Glomerular visceral epithelial cell (primary cell): Measurements from ENCODE around the gene FBN1.

Experiments used
- DNase-seq: peaks from one replicate; pipeline ENCODE4 v3.0.0-alpha.2; 2016; ENCODE audit errors: extremely low spot score

The FBN1 gene

DNA sequence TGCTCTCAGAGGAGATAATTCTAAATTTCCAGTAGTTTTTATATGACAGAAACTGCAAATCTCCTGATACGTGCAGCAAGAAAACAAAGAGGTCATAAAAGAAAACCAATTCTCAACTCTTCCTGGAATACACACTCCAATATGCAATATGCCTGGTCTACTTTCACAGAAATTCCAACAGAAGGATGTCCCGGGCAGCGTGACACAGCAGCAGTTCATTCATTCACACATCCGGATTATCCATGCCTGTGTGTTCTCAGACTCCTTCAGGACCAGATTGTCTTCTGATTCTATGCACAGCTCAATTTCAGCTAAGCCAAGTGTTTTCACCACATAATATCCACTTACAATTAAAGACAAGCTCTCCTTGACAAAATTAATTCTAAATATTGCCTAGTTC lies 64.3 kb downstream of the FBN1 start:
- no peak for DNase-seq

DNA sequence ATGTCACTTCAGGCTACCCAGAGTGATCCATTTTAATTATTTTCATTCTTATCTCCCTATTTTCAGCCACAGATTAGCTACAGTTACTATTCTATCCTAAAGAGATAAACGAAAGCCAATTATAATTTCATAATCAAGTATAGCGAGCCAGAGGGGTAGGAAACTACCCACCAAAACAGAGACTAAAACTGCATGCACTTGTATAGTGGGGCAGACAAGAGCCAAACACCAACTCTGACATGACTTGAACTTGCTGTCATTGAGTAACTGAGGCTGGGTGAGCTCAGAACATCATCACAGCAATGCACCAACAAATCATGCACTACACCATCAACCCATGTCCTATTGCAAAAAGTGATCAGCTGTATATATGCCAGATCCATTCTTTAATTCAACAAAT lies 64.8 kb downstream of the FBN1 start:
- no peak for DNase-seq

DNA sequence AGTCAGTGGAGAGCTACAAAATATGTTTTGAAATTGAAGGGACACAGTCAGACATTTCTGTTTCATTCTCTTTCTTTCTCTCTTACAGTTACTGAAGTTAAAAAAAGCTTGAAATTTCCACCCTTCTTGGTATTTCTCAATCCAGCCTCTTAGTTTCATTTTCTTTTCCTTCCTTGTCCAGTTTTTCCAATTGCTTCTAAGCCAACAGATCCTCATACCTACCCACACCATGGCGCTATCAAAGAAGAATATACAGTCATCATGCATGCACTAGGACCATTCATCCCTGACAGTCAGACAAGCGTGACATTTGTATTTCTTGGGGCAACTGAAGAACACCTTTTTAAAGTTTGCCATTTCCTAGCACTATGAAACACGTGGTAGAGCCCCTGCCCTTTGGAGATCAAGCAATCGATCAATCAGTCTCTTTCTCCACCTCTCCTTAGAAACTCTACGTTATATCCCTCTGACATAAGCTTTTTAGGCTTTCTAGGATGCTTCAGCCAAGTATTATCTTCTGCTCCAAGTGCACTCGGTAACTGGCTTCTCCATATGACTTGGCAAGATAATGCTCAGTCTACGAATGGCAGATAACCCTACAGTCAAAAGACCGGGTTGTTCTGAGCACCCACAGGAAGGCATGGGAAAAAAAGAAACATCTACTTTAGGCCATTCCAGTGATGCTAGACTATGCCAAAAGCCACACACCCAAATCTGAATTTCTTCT lies 65.4 kb downstream of the FBN1 start:
- DNase-seq, result peak; percentile 65

DNA sequence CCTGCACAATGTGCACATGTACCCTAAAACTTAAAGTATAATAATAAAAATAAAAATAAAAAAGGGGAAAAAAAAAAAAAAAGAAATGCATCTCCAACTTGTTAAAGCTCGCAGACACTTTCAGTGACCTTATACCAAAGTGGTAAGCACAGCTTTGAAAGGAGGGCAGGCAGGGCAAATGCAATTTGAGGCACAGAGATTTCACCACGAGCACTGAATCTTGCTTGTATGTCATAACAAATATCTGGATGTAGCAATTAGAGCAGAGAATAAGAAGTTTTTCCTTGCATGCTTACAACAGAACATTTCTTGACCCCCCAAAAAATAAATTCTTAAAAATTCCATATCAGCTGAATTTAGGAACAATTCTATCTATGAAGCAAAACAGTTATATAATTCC lies 66.5 kb downstream of the FBN1 start:
- no peak for DNase-seq

DNA sequence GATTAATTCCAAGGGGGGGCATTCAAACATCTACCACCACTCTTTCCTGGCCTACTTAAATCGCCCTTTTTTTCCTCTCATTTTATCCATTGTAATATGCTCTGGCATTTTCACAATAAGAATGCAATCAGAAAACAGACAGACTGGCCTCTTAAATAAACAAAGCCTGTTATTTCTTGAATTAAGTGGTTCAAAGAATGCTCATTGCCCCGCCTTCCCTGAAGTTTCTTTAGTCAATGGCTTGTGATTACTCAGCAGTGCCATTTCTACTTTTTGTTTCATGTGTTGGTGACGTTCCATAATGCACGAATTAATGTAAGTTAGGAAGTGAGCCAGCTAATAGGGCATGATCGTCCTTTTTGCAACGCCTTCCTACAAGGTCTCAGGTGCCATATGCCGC lies 68.0 kb downstream of the FBN1 start:
- no peak for DNase-seq

DNA sequence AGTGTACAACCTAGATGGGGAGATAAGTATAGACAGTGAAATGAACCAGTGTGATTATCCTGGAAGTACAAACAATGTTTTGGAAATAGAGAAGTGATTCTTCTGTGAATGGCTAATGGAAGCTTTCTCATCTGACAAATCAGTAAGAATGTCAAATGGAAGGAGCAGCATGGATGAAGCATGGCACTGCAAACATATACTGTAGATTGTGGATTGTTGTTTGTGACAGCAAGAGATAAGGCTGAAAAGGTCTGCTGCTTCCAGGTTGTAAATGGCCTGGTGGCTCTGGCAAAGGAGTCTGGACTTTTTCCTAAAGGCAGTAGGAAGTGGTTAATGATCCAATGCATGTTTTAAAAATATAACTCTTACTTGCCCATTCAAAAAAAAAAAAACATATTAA lies 71.3 kb downstream of the FBN1 start:
- DNase-seq, result no peak

DNA sequence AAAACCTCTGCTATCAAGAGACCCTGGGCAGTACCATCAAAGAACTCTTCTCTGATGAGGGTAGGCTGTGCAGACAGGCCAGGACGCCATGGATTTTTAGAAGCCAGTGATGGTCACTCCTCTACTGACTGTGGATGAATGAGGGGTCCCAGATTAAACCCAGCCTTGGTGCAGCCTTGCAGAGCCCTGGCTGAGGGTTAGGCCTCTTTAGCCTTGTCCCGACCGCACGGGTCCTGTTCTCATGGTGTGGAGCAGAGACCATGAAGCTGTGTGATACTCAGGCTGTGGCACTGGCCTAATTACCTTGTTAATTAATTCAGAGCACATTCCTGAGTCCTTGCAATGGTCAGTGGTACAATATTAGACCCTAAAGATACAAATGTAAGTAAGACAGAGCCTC lies 71.7 kb downstream of the FBN1 start:
- DNase-seq, result no peak

DNA sequence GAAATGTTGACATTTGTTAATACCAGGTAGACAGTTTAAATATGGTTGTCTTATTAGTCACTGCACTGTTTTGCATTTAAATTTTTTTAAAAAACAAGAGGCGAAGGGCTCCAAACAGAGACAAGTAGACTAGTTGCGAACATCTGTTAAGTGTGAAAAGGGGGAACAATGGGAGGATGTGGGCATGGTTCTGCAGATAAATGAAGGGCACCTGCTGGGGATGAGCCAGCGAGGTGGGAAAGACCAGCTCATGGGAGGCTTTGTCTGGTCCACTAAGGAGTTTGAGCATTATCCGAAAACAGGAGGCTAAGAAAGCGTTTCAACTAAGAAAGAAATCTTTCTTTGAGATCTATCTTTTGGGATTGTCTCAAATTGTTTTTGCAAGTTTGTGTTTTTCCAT lies 72.7 kb downstream of the FBN1 start:
- DNase-seq, result no peak

DNA sequence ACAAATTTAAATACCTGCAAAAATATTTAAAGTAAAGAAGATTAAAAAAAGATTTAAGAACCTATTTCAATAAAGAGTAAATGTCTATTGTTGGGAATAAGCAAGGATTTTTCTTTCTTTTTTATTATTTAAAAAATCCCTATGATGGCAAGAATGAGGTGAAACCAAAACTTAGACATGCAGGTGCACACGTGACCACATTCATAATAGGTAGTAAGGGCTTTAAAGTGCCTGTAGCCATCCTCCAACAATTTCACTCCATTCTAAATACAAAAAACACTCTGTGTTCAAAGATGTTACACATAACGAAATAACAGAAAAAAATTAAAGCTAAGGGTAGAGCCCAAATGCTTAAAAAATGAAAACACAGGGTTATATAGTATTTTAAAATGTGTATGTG lies 74.0 kb downstream of the FBN1 start:
- DNase-seq, result no peak

DNA sequence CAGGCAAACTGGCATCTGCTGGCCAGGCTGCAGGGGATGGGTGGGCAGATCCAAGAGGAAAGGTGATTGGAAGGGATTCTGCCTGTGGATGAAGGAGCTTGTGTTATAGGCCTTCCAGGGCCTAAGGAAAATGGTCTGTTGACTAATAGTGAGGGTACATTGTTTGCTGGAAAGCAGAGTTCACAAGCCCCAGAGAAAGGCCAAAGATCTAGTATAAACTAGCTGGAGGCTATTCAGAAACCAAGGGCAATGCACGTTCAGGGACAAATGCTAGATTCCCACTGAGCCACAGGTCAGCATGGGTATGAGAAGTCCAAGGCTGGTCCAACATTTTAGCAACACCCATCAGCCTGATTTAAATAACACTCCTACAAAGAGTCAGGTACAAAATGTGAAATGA lies 74.7 kb downstream of the FBN1 start:
- no peak for DNase-seq

DNA sequence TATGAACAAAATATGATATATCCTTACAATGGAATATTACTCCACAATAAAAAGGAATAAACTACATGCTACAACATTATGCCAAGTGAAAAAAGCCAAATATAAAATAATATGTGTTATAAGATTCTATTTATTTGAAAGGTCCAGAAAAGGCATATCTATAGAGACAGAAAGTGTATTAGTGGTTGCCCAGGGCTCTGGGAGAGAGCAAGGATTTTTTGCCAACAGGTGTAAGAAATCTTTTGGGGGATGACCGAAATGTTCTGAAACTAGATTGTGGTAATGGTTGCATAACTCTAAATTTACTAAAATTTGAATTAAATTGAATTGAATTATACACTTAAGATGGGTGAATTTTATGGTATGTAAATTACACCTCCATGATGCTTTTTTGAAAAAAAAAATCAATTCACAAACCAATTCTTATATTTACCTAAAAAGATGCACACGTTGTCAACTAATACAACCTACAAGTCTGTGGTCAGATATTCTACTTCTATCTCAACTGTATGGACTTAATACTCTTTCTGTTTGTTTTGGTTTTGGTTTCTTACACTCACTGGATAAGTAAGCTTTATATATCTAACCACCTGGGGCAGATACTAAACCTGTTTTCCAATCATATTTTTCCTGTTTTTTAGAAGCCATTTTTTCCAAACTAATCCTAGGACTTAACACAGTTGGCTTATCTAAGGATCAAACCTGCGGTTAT lies 75.8 kb downstream of the FBN1 start:
- no peak for DNase-seq

DNA sequence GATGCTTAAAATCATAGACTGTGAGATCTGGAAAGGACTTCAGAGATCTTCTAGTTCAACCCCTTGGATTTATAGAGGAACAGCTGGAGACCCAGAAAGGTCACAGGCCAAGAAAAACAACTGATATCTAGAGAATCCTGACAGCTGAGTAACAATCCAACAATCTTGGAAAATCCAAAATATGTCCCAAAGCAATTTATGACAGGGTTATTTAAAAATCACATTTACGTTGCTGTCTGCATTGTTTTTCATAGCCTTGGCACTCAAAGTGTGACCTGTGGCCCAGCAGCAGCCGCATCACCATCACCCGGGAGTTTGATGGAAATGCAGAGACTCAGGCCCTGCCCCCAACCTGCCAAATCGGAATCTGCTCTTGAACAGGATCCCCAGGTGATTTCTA lies 78.8 kb downstream of the FBN1 start:
- DNase-seq, result no peak

DNA sequence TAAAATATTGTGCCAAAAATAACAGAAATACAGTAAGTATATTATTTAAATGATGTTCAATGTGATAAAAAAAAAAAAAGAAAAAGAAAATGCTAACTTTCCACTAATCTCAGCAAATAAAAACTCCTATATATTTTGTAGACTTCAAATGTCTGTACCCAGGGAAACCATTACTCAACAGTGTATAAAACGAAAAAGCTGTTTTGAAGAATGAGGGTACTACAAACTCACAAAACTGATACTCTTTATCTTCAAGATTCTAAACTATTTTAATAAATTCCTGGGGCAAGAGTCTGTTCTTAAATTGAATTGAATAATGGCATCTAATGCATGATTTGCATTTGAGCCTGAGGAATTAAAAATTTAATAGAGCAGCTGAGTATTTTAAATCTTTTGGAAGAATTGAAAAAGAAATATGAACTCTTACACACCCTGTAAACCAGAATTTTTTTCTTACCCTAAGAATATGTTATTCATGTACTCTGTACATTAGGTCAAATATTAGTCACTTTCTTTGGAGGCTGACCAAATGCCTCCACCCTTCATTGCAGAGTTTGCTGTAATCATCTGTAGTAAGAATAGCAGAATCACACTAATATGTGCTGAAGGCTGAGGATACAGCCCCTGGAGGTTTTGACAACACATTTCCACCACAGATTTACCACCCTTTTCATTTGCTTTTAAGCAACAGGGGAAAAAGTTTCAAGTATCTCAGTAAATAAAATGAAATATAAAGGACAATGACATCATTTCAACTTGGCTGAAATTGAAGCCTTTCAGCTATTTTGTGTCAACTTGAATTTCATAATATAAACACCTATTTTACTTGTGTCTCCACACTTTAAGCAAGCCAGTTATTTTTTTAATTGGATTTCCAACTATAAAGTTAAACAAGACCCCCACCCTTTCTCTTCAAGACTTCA lies 79.7 kb downstream of the FBN1 start:
- DNase-seq, result peak; percentile 63

DNA sequence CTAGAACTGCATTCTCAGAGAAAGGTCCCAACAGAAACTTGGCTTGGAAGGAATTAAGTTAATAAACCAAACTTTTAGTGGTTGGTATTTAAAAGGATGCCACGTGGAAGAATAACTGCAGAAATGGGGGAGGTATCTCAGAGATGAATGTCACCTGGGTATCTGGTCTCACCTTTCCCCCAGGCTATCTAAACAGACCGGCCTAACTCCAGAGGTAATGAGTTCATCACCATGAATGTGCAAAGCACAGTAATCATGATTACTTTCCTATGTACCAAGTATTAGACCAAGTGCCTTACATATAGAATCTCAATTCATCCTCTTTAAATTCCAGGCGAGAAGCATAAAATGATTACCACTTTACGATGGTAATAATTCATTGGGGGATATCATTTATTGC lies 80.8 kb downstream of the FBN1 start:
- no peak for DNase-seq

DNA sequence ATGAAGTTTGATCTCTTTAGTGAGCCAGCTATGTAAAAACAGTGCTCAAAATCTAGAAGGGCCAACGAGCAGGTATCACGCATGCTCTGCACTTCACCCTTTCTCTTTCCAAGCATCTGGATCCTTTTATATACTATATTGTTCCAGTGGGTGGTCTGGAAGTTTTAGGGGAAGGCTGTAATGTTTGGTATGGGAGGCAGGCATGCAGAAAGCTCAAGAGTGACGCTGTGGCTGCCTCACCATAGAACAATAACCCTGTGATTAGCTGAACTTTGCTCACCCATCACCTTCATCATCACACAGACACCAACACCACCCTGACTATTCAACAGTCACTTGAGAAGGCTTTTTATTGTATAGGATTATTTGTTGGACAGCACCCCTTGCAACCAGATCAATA lies 81.6 kb downstream of the FBN1 start:
- DNase-seq, result peak; percentile 41

DNA sequence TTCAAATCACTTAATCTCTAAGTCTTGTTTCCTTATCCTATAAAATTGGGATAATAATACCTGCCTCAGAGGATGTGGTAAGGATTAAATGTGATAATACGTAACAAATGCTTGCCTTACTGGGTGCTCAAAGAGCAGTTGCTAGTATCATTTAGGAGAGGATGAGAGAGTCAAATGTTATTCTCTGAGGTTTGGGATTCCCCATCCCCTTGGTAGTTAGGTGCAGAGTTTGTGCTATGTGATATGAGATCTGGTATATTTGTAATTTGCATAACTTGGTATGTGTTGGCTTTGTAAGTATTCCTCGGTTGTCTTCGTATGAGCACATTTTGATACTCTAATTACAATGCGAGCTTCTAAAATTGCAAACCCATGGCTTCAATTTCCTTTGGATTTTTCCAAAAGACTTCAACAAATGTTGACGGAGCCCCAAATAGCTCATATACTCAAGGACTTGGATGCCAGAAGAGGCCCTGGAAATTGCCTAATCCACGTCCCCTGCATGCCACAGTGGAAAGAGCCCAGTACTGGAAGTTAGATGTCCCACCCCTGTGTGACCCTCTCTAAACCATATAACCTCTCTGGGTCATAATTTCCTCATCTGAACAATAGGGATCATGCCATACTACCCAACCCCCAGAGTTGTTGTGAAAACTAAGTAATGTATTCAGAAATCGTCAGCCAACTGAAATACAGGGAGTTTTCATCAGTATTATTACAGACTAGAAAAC lies 85.0 kb downstream of the FBN1 start:
- no peak for DNase-seq

DNA sequence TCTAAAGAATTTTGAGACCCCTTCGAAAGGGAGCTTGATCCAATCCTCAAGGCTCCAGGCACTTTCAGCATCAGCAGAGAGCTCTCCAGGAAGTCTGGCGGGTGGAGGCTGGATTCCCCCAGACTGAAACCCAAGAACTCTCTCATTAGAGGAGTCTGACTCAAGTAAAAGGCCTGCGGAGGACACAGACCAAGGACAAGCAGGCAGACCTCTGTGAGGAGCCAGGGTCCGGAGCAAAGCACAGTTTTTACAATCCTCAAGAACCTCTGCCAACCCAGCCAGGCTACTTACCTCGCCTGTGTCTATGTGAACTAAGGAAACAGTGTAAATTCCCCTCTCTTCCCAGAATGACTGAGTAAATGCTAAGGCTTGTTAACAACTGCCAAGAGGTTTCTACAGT lies 86.2 kb downstream of the FBN1 start:
- DNase-seq, result peak; percentile 57

DNA sequence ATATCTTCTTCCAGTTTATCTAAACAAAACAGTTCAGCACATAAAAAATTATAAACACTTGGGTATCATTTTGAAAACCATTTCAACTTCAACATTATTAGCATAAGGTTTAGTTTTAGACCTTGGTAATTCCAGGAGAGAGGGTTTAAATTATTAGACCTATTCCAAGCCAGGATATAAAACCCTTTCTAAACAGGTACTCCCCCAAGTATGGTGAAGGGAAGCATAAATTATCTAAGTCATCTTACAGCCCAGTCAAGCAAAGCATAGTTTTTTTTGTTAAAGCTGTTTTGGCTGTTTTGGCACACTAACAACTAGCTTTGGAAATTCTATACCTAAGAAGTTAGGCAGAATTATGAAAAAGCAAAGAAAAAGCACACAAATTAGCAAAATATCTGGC lies 87.3 kb downstream of the FBN1 start:
- no peak for DNase-seq

DNA sequence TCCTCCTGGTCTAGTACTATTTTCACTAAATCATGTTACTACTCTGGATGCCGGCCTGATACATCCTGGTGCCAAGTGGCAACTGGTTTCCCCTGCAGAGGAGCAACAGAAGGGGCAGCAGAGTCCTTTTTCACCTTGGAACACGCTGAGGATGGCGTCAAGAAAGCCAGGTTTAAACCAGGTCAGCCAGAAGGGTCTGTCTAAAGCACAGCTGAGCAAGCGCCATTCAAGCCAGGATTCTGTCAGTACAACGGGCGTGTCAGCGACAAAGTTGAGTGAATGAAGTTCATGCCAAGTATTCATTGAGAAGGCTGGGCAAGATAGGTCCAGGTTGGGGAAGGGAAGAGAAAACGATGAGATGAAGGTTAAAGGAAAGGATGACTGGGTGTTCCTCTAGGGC lies 88.2 kb downstream of the FBN1 start:
- no peak for DNase-seq

DNA sequence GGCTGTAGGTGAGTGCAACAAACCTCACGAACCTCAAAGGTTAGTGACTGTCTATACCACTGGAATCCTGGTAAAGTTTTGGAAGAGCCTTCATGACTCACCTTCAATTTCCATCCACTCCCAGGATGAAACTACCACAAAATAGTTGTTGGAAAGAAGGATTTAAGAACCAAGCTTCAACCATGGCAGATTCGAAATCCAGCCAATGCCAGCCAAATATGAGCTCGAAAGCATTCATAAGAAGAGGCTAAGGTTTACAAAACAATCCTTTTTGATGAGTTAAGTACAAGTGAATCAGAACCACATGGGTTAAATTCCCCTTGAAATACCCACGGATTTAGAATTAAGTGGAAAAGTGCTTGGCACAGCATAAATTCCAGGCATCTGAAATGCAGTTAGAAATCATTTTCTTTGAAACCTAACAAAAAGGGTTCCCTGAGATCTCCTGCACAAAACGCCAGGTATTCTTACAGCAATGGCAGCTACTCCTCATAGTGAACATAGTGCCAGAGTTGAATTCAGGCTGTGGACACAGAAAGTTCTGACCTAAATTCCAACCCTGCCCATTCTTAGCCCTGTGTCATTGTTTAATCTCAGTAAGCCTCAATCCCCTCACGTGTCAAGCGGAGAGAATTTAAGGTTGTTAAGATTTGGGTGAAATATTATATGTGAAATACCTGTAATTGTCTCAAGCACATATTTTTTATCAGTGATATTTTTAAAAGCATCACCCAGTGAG lies 89.2 kb downstream of the FBN1 start:
- DNase-seq, result no peak

DNA sequence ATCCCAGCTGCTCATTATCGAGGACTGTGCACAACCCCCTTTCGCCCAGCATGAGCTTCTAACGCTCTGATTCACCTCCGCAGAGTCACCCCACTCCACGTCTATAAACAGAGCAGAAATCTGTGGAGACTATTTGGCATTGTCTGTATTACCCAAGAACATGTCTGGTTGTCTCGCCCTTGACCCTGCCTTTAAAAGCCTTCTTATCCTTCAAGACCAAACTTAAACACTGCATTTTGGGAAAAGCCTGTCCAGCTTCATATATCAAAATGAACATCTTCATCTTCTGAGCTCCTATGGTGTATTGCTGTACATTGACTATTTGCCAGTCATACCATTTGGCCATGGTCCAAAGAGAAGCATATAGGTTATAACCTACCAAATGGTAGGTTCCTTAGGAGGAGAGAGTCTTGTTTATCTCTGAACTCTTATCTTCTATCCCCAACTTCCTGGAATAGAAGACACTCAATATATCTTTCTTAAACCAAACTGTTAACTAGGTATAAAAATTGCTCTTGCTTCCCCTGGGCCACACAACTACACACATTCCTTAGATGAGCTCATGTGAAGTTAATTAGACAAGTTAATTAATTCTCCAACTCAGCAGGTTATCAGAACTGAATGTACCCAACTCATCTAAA lies 90.1 kb downstream of the FBN1 start:
- no peak for DNase-seq
